Measurements from ENCODE around the gene ABI2.
A peak's percentile ranks its signal among the peaks of the same experiment; 100 is the strongest.

Gene ABI2

DNA sequence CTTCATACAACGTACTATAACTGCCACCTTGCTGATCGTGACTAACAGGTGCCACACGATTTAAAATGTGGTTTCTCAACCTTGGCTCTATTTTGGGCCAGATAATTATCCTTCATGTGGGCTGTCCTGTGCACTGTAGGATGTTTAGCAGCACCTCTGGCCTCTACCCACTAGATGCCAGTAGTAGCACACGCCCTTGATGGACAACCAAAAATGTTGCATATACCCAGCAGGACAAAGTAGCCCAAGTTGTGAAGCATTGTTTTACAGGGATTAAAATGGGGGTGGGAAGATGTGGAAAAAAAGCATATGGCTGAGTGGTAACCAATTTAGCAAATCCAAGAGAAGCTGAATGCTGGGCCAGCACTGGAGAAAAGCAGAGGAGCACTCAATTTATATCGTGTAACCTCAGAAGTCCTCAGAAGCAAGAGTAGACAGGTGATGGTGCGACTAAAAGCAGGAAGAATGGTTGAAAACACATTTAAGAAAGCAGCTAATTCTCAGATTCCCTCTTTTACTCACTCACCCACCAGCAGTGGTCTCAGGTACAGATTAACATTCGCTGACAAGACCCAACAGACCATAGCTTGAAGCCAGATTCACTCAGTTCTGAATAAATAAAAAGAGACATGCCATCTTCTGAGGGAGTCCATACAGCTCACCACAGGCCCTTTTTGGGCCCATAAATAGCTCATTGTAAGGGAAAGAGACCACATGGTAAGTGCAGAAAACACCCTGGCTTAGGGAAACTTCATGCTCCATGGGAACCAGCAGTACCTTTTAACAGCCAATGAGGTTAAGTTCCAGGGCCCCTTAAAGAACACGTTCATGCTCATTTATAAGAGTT, 156.3 kb downstream of the ABI2 start:
- DNase-seq: peak; percentile 21 to 25

GRCh38 chr2:203489531-203489930, 161.3 kb downstream of the ABI2 start:
- no peak for DNase-seq

- DNase-seq: no peak
These were observed 162.2 kb downstream of the ABI2 start for GRCh38 chr2:203490391-203490790.

DNA sequence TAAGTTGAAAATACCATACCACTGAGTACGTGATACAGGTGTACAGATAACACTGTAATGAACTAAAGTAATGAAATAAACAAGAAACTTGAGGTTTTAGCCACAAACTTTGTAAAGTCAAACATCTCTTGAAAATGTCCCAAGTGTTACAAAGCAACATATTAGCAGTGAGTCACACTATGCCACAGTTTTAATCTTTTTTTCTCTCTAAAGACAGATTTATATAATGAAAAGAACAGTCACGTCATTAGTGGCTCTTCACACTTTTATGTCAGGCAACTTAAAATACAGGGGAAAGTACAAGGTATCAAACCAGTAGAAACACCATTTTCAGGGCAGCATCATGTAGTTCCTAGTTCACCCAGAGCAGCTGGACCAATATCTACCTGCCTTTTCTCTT, 164.8 kb downstream of the ABI2 start:
- DNase-seq: no peak

Data from stimulated activated CD4-positive, alpha-beta T cell treated with anti-CD3 and anti-CD28 coated beads, Interleukin-2, amount 100 ng/mL, for 48 hours (primary cell).